GM12892 (cell line): ENCODE data around the gene PMPCA.

Experiments
- POLR2A ChIP-seq: IDR thresholded peaks from 2 replicates; pipeline ENCODE4 v1.6.1; 2011; ENCODE audit warnings: low read depth, low read length, control low read depth
- POLR2AphosphoS5 ChIP-seq: IDR thresholded peaks from 2 replicates; pipeline ENCODE4 v1.6.1; 2011; ENCODE audit warnings: low read depth, low read length, control low read depth
- TAF1 ChIP-seq: IDR thresholded peaks from 2 replicates; pipeline ENCODE4 v1.6.1; 2011; ENCODE audit warnings: low read depth, mild to moderate bottlenecking, control low read depth, low read length, borderline replicate concordance

DNA sequence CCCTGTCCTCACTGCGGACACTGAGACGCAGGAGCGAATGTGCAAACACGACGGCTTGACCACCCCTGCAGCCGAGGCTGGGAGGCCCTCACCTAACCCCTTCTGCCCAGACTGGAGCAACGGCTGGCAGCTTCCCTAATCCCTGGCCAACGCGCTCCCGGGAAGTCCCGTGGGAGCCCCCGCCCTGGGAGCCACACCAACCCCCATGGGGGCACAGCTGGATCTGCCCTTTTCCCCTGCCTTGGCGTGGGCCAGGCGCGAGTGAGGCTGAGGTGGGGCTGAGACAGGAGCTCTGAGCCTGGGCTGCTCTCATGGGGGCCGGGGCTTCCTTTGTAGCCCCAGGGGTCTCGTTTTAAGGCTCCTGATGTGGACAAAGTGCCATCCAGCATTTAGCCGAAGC is 42.3 kb upstream of the PMPCA start:
- TF ChIP-seq POLR2AphosphoS5 (no peak), POLR2A (no peak), TAF1 (no peak)
